SJCRH30 (cell line): ENCODE results near the gene CDYL. TPM values are rescaled to one million over a fixed set of nuclear protein-coding genes. Genes with fewer than 3 reads are reported as not detected.

Experiments
- DNase-seq, 2 experiments: peaks; one replicate each; pipeline ENCODE4 v3.0.0-alpha.2; 2015 to 2020
- H3K27ac ChIP-seq: fragments of 250-450 bp; sonication (Bioruptor Pico); 2 replicates; pipeline ENCODE4 v1.5.1; 2020; ENCODE audit warnings: mild to moderate bottlenecking, moderate library complexity
- H3K27me3 ChIP-seq: fragments of 250-450 bp; sonication (Bioruptor Pico); 2 replicates; pipeline ENCODE4 v1.5.1; 2020; ENCODE audit warnings: mild to moderate bottlenecking, moderate library complexity
- H3K36me3 ChIP-seq: fragments of 250-450 bp; sonication (Bioruptor Pico); 2 replicates; pipeline ENCODE4 v1.5.1; 2020; ENCODE audit warnings: mild to moderate bottlenecking, moderate library complexity
- H3K4me1 ChIP-seq: fragments of 250-450 bp; sonication (Bioruptor Pico); 2 replicates; pipeline ENCODE4 v1.5.1; 2020; ENCODE audit warnings: mild to moderate bottlenecking, moderate library complexity
- H3K4me3 ChIP-seq: fragments of 250-450 bp; sonication (Bioruptor Pico); 2 replicates; pipeline ENCODE4 v1.5.1; 2020; ENCODE audit warnings: mild to moderate bottlenecking, moderate library complexity
- H3K9me3 ChIP-seq: fragments of 250-450 bp; sonication (Bioruptor Pico); replicated peaks from 2 replicates; pipeline ENCODE4 v1.5.1; 2020; ENCODE audit warnings: mild to moderate bottlenecking, moderate library complexity
- total RNA-seq: library from RNA; depleted of rRNA; stranded (reverse); fragments of >200 nt; shearing (Covaris generic); gene quantifications from 2 replicates; pipeline ENCODE4 v1.2.3, GENCODE V29; 2014

The CDYL gene
- total RNA-seq, 1 experiment from 2014 or later, result 68.7 TPM

DNA sequence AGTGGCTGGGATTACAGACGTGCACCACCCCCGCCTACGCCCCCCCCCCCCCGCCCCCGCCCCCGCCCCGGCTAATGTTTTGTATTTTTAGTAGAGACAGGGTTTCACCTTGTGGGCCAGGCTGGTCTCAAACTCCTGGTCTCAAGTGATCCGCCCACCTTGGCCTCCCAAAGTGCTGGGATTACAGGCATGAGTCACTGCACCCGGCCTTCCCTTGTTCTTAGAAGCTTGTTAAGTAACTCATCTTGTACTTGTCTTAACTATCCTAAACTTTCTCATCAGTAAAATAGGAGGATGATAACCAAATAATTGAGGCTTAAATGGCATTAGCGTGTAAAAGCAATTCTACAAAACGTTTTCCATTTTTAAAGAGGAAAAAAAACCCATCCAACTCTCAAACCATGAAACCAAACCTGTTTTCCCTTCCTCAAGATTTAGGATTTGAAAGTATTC, 4.2 kb downstream of the CDYL start:
- DNase-seq, result no peak
- H3K9me3 ChIP-seq, result peaks cover 9% of the 10 kb centered on the region
- no peaks in the 10 kb centered on the region for H3K27me3 ChIP-seq
- H3K4me3 ChIP-seq, result no peak overlapping the region
- no peak overlapping the region for H3K27ac ChIP-seq
- peaks cover 6% of the 10 kb centered on the region; the same call in 1 of the 2 replicates for H3K36me3 ChIP-seq
- no peaks in the 10 kb centered on the region for H3K4me1 ChIP-seq

GRCh38 chr6:4781426-4781825, 5.2 kb downstream of the CDYL start:
- DNase-seq, result no peak
- peaks cover 6% of the 10 kb centered on the region; the same call in 1 of the 2 replicates for H3K36me3 ChIP-seq
- no peaks in the 10 kb centered on the region for H3K4me1 ChIP-seq
- H3K4me3 ChIP-seq, result no peak overlapping the region
- no peaks in the 10 kb centered on the region for H3K27me3 ChIP-seq
- peaks cover 9% of the 10 kb centered on the region for H3K9me3 ChIP-seq
- no peak overlapping the region for H3K27ac ChIP-seq

DNA sequence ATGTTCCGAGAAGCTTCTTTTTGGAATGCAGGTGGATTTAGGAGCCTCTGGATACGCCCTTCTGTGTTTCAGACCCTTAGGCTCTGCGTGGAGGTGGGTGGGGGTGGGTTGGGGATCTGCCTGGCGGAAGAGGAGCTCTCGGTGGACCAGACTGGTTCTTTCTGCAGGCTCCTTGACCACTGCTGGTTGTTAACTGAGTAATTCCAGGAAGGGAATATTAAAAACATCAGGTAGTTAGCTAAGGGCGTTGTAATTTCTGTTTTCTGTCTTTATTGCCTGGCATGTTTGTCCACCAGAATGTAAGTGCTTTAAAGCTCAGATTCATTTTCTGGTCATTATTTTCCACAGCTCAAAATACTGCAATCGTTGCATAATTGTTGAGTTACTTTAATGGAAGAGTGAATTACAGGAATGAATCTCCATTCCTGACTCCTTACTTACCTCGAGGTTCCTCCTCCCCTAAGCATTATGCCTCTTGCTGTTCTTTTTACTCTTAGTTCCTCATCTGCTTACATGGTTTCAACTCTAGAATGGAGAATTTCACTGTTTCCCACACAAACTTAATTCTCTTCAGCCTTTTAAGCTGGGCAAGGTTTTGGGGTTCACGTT, 5.9 kb downstream of the CDYL start:
- H3K4me3 ChIP-seq, result no peak overlapping the region

DNA sequence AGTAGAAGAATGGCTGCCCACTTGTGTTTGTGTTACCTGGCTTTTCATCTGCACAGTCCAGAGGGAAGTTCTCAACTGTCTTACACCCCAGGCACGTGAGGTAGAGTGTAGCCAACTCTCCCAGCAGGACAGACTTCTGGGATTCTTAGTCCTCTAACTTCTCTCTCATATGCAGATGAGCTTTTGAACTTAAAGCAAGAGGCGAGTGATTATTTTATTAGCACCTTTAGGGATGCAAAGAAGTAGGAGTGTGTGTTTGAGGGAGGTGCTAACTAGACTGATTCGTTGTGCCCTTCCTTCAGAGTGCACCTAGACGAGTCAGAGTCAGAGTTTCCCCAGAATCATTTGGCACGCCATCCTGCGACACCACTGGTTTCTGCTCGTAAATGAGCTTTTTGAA, 10.8 kb downstream of the CDYL start:
- DNase-seq, result no peak
- H3K4me1 ChIP-seq, result no peaks in the 10 kb centered on the region
- no peaks in the 10 kb centered on the region for H3K9me3 ChIP-seq
- peaks cover 3% of the 10 kb centered on the region; the same call in 1 of the 2 replicates for H3K36me3 ChIP-seq
- no peak overlapping the region for H3K27ac ChIP-seq
- H3K27me3 ChIP-seq, result no peaks in the 10 kb centered on the region
- no peak overlapping the region for H3K4me3 ChIP-seq

More for the DNA sequence above, 5.9 kb downstream of the CDYL start:
- Histone ChIP-seq H3K27me3 (no peaks in the 10 kb centered on the region), H3K36me3 (peaks cover 7% of the 10 kb centered on the region; the same call in 1 of the 2 replicates), H3K4me1 (no peaks in the 10 kb centered on the region), H3K9me3 (peaks cover 9% of the 10 kb centered on the region), H3K27ac (no peak overlapping the region)
- DNase-seq, result no peak

GRCh38 chr6:4788482-4788881, 12.3 kb downstream of the CDYL start:
- Histone ChIP-seq H3K27ac (peak overlapping the region; percentile 47), H3K36me3 (peaks cover 3% of the 10 kb centered on the region; the same call in 1 of the 2 replicates), H3K4me3 (no peak overlapping the region), H3K4me1 (no peaks in the 10 kb centered on the region), H3K9me3 (no peaks in the 10 kb centered on the region), H3K27me3 (no peaks in the 10 kb centered on the region)
- peak; percentile 60 to 70 for DNase-seq

- Histone ChIP-seq H3K4me3 (no peak overlapping the region), H3K9me3 (no peaks in the 10 kb centered on the region), H3K36me3 (peaks cover 3% of the 10 kb centered on the region; the same call in 1 of the 2 replicates), H3K27me3 (no peaks in the 10 kb centered on the region), H3K4me1 (no peaks in the 10 kb centered on the region), H3K27ac (peak overlapping the region; percentile 34; the same call in 1 of the 2 replicates)
- no peak for DNase-seq
Measured at GRCh38 chr6:4788953-4789584, 12.9 kb downstream of the CDYL start.

DNA sequence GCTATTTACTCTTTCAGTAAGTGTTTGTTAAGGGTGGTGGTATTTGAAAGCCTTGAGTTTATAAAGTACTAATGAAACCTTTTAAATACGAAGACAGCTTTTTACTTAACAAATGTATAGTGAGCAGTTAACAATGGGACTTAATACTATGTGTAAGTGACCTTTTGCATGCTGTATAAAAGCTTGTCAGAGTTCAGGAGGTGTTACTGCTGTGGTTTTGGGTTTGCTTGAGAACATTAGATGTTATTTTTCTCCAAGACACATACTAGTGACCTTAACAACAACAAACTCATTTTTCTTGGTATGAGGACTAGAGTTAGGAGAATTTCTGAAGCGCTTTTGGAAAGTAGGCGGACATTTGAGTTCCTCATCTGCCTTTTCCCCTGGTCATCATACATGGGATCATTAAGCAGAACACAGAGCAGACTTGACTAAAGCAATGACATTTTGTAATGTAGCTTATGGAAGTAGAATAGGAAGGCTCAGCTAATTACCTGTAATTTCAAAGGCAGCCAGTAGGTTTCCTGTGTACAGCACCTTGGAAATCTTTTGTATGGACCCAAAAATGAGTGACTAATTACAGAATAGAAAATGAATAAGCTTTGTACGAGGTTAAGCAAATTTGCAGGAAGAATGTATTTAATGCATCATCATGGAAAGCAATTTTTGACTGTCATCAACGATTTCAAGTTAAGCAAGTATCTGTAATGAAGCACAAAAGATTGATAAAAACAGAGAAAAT, 14.1 kb downstream of the CDYL start:
- H3K4me3 ChIP-seq, result no peak overlapping the region
- no peaks in the 10 kb centered on the region for H3K27me3 ChIP-seq
- no peaks in the 10 kb centered on the region for H3K4me1 ChIP-seq
- DNase-seq, result no peak
- H3K9me3 ChIP-seq, result no peaks in the 10 kb centered on the region
- no peak overlapping the region for H3K27ac ChIP-seq
- peaks cover 3% of the 10 kb centered on the region; the same call in 1 of the 2 replicates for H3K36me3 ChIP-seq

GRCh38 chr6:4794140-4794707, 18.0 kb downstream of the CDYL start:
- H3K36me3 ChIP-seq, result no peaks in the 10 kb centered on the region
- no peak for DNase-seq
- H3K27me3 ChIP-seq, result no peaks in the 10 kb centered on the region
- no peak overlapping the region for H3K27ac ChIP-seq
- no peaks in the 10 kb centered on the region for H3K4me1 ChIP-seq
- H3K4me3 ChIP-seq, result no peak overlapping the region
- no peaks in the 10 kb centered on the region for H3K9me3 ChIP-seq

DNA sequence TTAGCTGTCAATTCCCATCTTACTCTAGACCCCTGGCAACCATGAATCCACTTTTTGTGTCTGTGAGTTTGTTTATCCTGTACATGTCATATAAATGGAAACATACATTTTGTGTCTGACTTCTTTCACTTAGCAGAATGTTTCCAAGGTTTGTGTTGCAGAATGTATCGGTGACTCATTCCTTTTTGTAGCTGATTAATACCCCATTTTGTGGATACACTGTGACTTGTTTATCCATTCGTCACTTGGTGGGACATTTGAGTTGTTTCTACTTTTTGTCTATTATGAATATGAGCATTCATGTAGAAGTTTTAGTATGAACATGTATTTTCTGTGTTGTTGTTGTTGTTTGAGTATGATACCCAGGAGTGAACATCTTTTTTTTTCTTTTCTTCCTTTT, 21.4 kb downstream of the CDYL start:
- Histone ChIP-seq H3K4me1 (no peaks in the 10 kb centered on the region), H3K27me3 (no peaks in the 10 kb centered on the region), H3K9me3 (0 out of 2 replicates have a peak, but pooled peaks cover 3% of the 10 kb centered on the region), H3K27ac (no peak overlapping the region), H3K36me3 (no peaks in the 10 kb centered on the region), H3K4me3 (no peak overlapping the region)
- DNase-seq, result no peak

DNA sequence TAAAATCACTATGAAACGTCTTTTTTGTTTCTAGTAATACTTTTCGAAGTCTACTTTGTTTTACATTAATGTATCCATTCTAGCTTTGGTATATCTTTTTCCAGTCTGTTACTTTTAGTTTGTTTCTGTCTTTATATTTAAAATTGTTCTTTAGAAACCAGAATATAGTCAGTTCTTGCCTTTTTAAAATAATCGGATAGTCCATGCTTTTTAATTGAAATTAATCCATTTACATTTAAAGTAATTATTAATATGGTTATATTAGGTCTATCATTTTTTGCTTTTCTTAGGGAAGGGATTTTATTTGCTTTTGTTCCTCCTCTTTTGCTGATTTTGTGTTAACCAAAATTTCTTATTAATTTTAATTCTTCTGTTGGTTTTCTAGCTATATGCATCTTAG, 23.7 kb downstream of the CDYL start:
- DNase-seq, result no peak
- Histone ChIP-seq H3K27ac (no peak overlapping the region), H3K4me3 (no peak overlapping the region), H3K4me1 (peaks cover 14% of the 10 kb centered on the region), H3K36me3 (no peaks in the 10 kb centered on the region), H3K27me3 (no peaks in the 10 kb centered on the region), H3K9me3 (0 out of 2 replicates have a peak, but pooled peaks cover 3% of the 10 kb centered on the region)

DNA sequence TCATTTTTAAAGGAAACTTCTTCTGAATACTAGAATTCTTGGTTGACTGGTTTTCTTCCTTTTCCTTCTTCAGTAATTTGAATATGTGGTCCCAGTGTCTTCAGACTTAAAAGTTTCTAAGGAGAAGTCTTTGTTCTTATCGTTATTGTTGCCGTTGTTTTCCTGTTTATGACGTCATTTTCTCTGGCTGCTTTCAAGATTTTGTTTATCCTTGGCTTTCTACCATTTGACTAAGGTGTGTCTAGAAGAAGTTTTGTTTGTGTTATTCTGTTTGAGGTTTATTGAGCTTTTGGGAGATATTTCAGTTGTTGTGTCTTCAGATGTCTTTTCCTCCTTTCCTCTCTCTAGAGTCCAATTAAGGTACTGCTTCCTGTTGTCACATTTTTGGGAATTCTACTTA, 24.5 kb downstream of the CDYL start:
- 0 out of 2 replicates have a peak, but pooled peaks cover 3% of the 10 kb centered on the region for H3K9me3 ChIP-seq
- H3K4me1 ChIP-seq, result peaks cover 14% of the 10 kb centered on the region
- no peak for DNase-seq
- no peak overlapping the region for H3K4me3 ChIP-seq
- no peaks in the 10 kb centered on the region for H3K36me3 ChIP-seq
- H3K27me3 ChIP-seq, result no peaks in the 10 kb centered on the region
- H3K27ac ChIP-seq, result no peak overlapping the region

- DNase-seq, result no peak
- H3K27ac ChIP-seq, result no peak overlapping the region
- H3K9me3 ChIP-seq, result 0 out of 2 replicates have a peak, but pooled peaks cover 3% of the 10 kb centered on the region
- no peaks in the 10 kb centered on the region for H3K36me3 ChIP-seq
- no peak overlapping the region for H3K4me3 ChIP-seq
- peaks cover 14% of the 10 kb centered on the region for H3K4me1 ChIP-seq
- H3K27me3 ChIP-seq, result no peaks in the 10 kb centered on the region
Measured at GRCh38 chr6:4801491-4802110, 25.4 kb downstream of the CDYL start.

- Histone ChIP-seq H3K36me3 (no peaks in the 10 kb centered on the region; the same call in 1 of the 2 replicates), H3K9me3 (0 out of 2 replicates have a peak, but pooled peaks cover 3% of the 10 kb centered on the region), H3K27me3 (no peaks in the 10 kb centered on the region), H3K4me1 (peaks cover 14% of the 10 kb centered on the region), H3K27ac (peak overlapping the region; percentile 42; the same call in 1 of the 2 replicates), H3K4me3 (no peak overlapping the region)
- no peak for DNase-seq
Measured at GRCh38 chr6:4802312-4802935, 26.2 kb downstream of the CDYL start.

- peaks cover 14% of the 10 kb centered on the region for H3K4me1 ChIP-seq
- H3K4me3 ChIP-seq, result no peak overlapping the region
- peaks cover 3% of the 10 kb centered on the region; the same call in 1 of the 2 replicates for H3K9me3 ChIP-seq
- H3K36me3 ChIP-seq, result no peaks in the 10 kb centered on the region; the same call in 1 of the 2 replicates
- H3K27me3 ChIP-seq, result no peaks in the 10 kb centered on the region
- H3K27ac ChIP-seq, result peak overlapping the region; percentile 42
- DNase-seq, result peak; percentile 32 to 68
Measured at GRCh38 chr6:4803343-4803744, 27.1 kb downstream of the CDYL start.
